Naive thymus-derived CD4-positive, alpha-beta T cell (primary cell): ENCODE results near the gene TNP2. TPM values are rescaled to one million over a fixed set of nuclear protein-coding genes. Genes with fewer than 3 reads are reported as not detected.

ENCODE experiments used
- ATAC-seq: fragments of 150-1000 bp; cut with Tn5 transposase; 2 replicates; pipeline ENCODE4 v1.10.0; 2021; ENCODE audit warnings: mild to moderate bottlenecking, moderate library complexity
- CTCF ChIA-PET: fragments of 350-600 bp; sonication (Branson Sonifier 250); formaldehyde crosslinking; loops from one replicate; lab custom pipeline; 2021; ENCODE audit warnings: antibody characterized with exemption; lab: Charles Lee
- POLR2A ChIA-PET: fragments of 350-600 bp; sonication (Branson Sonifier 250); formaldehyde crosslinking; loops from one replicate; lab custom pipeline; 2021; ENCODE audit warnings: antibody characterized with exemption, inconsistent platforms; lab: Charles Lee
- DNase-seq, 9 donors: peaks; one replicate each; pipeline versions ENCODE4 v3.0.0 to v3.0.0-alpha.2; 2020 to 2022; ENCODE audit warnings: mixed read lengths in 1 of 9
- H3K27ac ChIP-seq: one replicate; pipeline ENCODE4 v1.7.0; 2013; ENCODE audit warnings: mild to moderate bottlenecking, low read depth, low read length, moderate library complexity
- H3K27me3 ChIP-seq, 2 donors: one replicate each; pipeline ENCODE4 v1.7.0; 2013; ENCODE audit warnings: low read length in 2 of 2, mild to moderate bottlenecking in 2 of 2, moderate library complexity in 2 of 2; ENCODE audit not compliant: control insufficient read depth in 2 of 2, insufficient read depth in 2 of 2
- H3K36me3 ChIP-seq, 3 experiments: 1 replicate in 2 of 3; 2 replicates in 1 of 3; pipeline ENCODE4 v1.7.0; 2013; ENCODE audit warnings: low read length in 3 of 3, mild to moderate bottlenecking in 3 of 3, moderate library complexity in 1 of 3; ENCODE audit not compliant: insufficient read depth in 3 of 3, control insufficient read depth in 2 of 3
- H3K4me1 ChIP-seq, 2 donors: one replicate each; pipeline ENCODE4 v1.7.0; 2013; ENCODE audit warnings: low read length in 2 of 2, mild to moderate bottlenecking in 2 of 2, moderate library complexity in 1 of 2; ENCODE audit not compliant: control insufficient read depth in 2 of 2, insufficient read depth in 2 of 2
- H3K4me3 ChIP-seq: 2 replicates; pipeline ENCODE4 v1.7.0; 2013; ENCODE audit warnings: mild to moderate bottlenecking, low read length
- H3K9me3 ChIP-seq, 3 experiments: 1 replicate in 2 of 3; 2 replicates in 1 of 3; pipeline ENCODE4 v1.7.0; 2013; ENCODE audit warnings: low read length in 3 of 3; ENCODE audit not compliant: control insufficient read depth in 2 of 3
- H3K27ac Mint-ChIP-seq, 9 donors: one replicate each; pipeline ENCODE4 v1.8.0; 2020 to 2022; ENCODE audit warnings: mixed read lengths in 9 of 9, mild to moderate bottlenecking in 8 of 9, moderate library complexity in 5 of 9, inconsistent platforms in 2 of 9
- H3K27me3 Mint-ChIP-seq, 5 donors: one replicate each; pipeline ENCODE4 v1.8.0; 2021 to 2022; ENCODE audit warnings: mixed read lengths in 5 of 5, mild to moderate bottlenecking in 1 of 5
- H3K36me3 Mint-ChIP-seq, 5 donors: one replicate each; pipeline ENCODE4 v1.8.0; 2020 to 2022; ENCODE audit warnings: mixed read lengths in 5 of 5, mild to moderate bottlenecking in 3 of 5, inconsistent platforms in 1 of 5
- H3K4me1 Mint-ChIP-seq, 7 donors: one replicate each; pipeline ENCODE4 v1.8.0; 2020 to 2022; ENCODE audit warnings: mixed read lengths in 7 of 7, mild to moderate bottlenecking in 3 of 7, inconsistent platforms in 1 of 7
- H3K4me3 Mint-ChIP-seq, 10 donors: one replicate each; pipeline ENCODE4 v1.8.0; 2020 to 2022; ENCODE audit warnings: mild to moderate bottlenecking in 10 of 10, mixed read lengths in 10 of 10, moderate library complexity in 6 of 10, inconsistent platforms in 2 of 10
- H3K9me3 Mint-ChIP-seq, 11 donors: one replicate each; pipeline ENCODE4 v1.8.0; 2020 to 2022; ENCODE audit warnings: mixed read lengths in 11 of 11, mild to moderate bottlenecking in 4 of 11, inconsistent platforms in 1 of 11, moderate library complexity in 1 of 11
- intact Hi-C, 2 donors: fragments of 100-400 bp; cut with micrococcal nuclease; formaldehyde crosslinking; loops; one replicate each; pipeline ENCODE4 v1.15.1; 2023
- polyA plus RNA-seq, 2 donors: library from polyadenylated mRNA; unstranded; fragments of 300-500 nt; fragmentation: Illumina TruSeq; gene quantifications; one replicate each; pipeline ENCODE4 v1.2.3, GENCODE V29; 2021
- total RNA-seq, 6 experiments: library from RNA in 5 of 6; stranded (reverse) in 5 of 6; gene quantifications; 1 replicate in 5 of 6; 2 replicates in 1 of 6; pipeline ENCODE4 v1.2.3 and lab custom pipeline; 2021 to 2026

TNP2 gene
- not detected for total RNA-seq
- not detected for polyA plus RNA-seq
- not detected for total RNA-seq (lab: John Stamatoyannopoulos, UW)

DNA sequence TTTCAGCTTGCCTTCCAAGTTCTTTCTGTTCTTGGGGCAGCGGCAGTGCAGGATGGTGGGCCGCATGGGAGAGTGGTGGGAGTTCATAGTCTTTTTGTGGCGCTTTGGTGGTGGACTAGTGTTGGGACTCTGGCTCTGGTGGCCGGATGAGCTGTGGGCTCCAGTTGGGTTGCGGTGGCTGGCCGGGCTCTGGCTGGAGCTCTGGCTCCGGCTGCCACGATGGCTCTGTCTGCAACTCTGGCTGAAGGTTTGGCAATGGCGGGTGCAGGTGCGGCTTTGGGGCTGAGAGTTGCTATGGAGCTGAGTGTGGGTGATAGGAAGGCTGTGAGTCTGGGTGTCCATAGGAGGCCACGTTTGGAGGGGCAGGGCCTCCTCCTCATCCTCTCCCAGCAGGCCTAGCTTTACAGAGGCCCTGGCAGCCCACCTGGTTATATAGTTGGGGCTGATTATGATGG lies at the start of gene TNP2:
TSS of gene TNP2 (minus strand) at position 405 of the 455 bp plus-strand sequence. CDS start at position 342, 63 bp downstream.
- ATAC-seq (no peak), DNase-seq (no peak)
- Mint-ChIP-seq H3K9me3 (peaks cover 0 to 4% (median 0%) of the 10 kb centered on the region in 11 donors), H3K4me1 (peaks cover 4 to 11% (median 8%) of the 10 kb centered on the region in 7 donors), H3K36me3 (peaks cover 0 to 4% (median 0%) of the 10 kb centered on the region in 5 donors), H3K27me3 (peaks cover 0 to 13% (median 0%) of the 10 kb centered on the region in 5 donors), H3K27ac (peak within 1 kb of the TSS in 2 of 9 donors; percentile 9 to 17), H3K4me3 (no peak within 1 kb of the TSS)
- Histone ChIP-seq H3K4me1 (peaks cover 4 to 12% of the 10 kb centered on the region in 2 donors), H3K27ac (no peak within 1 kb of the TSS), H3K27me3 (no peaks in the 10 kb centered on the region), H3K36me3 (no peaks in the 10 kb centered on the region), H3K9me3 (no peaks in the 10 kb centered on the region), H3K4me3 (no peak within 1 kb of the TSS)
- POLR2A ChIA-PET = interaction anchor here (1.2 to 1.9 kb wide), 2 partner anchors 10 to 13 kb away, joined by 4 to 10 read pairs; partner anchors contain the start of gene SOCS1
- intact Hi-C loops = no loop called here
- CTCF ChIA-PET = no interaction called here

DNA sequence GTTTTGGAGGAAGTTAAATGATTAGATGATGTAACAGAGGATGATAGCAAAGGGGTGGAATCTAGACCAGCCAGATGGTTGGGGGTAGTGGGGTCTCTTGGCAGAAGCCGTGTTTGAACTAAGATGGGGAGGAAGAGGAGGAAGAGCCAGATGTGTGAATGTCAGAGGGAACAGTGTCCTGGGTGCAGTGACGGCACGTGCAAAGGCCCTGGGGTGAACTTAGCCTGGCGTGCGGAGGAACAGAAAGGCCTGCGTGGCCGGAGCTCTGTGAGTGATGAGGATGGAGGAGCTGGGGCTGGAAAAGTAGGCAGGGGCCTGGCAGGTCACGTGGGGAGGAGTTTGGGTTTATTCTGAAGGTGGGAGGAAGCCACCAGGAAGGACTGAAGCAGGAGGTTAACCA lies 49.7 kb upstream of the TNP2 start:
- POLR2A ChIA-PET = no interaction called here
- CTCF ChIA-PET = no interaction called here
- no peaks in the 10 kb centered on the region for H3K36me3 ChIP-seq

DNA sequence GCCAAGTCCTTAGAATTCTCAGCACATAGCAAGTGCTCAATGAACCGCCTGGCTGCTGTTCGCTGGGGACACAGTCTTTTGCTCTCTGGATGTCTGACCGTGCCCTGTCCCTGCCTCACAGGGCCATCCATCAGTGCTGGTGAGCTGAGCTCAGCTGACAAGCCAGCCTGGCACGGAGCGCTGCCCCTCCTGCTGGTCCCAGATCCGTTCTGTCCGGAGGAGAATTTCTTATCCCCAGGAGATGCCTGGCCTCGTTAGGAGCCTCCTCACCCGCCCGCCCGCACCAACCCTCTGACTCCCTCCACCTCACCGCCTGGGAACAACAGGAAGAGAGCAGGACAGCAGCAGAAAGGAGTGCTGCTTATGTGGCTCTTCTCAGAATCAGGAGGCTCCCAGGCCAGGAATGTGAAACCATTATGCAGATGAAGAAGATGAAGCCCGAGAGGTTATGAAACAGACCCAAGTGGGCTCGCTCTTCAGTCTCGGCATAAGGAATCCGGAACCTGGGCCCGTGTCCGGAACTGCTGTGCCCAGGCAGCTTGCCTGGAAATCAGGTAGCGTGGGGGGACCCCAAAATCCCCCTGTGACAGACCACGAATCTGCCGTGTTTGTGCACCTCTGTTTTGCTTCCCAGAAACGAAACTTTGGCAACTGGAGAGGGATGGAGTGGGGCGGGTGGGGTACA lies 47.3 kb upstream of the TNP2 start:
- POLR2A ChIA-PET = interaction anchor here (0.6 kb wide), 1 partner anchor 38 kb away, joined by 3 read pairs; no protein-coding TSS in a partner anchor
- no peak for ATAC-seq
- Histone ChIP-seq H3K27me3 (no peaks in the 10 kb centered on the region), H3K4me1 (peaks cover 16 to 18% of the 10 kb centered on the region in 2 donors), H3K27ac (no peak overlapping the region), H3K9me3 (no peaks in the 10 kb centered on the region), H3K4me3 (no peak overlapping the region), H3K36me3 (no peaks in the 10 kb centered on the region)
- Mint-ChIP-seq H3K27ac (peak overlapping the region in 2 of 9 donors; percentile 21 to 36), H3K9me3 (no peaks in the 10 kb centered on the region), H3K27me3 (peaks cover 0 to 2% (median 0%) of the 10 kb centered on the region in 5 donors), H3K36me3 (peaks cover 0 to 14% (median 0%) of the 10 kb centered on the region in 5 donors), H3K4me3 (peak overlapping the region in 1 of 10 donors; percentile 14), H3K4me1 (peaks cover 5 to 55% (median 19%) of the 10 kb centered on the region in 7 donors)
- no peak for DNase-seq
- intact Hi-C loops = no loop called here
- CTCF ChIA-PET = no interaction called here

More for the DNA sequence above, 49.7 kb upstream of the TNP2 start:
- Mint-ChIP-seq H3K4me3 (no peak overlapping the region), H3K9me3 (no peaks in the 10 kb centered on the region), H3K27ac (peak overlapping the region in 1 of 9 donors; percentile 6), H3K4me1 (peaks cover 0 to 45% (median 3%) of the 10 kb centered on the region in 7 donors), H3K36me3 (peaks cover 0 to 10% (median 0%) of the 10 kb centered on the region in 5 donors), H3K27me3 (peaks cover 0 to 2% (median 0%) of the 10 kb centered on the region in 5 donors)
- DNase-seq = no peak
- ATAC-seq = no peak
- Histone ChIP-seq H3K27me3 (no peaks in the 10 kb centered on the region), H3K9me3 (no peaks in the 10 kb centered on the region), H3K4me3 (no peak overlapping the region), H3K4me1 (no peaks in the 10 kb centered on the region), H3K27ac (no peak overlapping the region)
- intact Hi-C loops = no loop called here

DNA sequence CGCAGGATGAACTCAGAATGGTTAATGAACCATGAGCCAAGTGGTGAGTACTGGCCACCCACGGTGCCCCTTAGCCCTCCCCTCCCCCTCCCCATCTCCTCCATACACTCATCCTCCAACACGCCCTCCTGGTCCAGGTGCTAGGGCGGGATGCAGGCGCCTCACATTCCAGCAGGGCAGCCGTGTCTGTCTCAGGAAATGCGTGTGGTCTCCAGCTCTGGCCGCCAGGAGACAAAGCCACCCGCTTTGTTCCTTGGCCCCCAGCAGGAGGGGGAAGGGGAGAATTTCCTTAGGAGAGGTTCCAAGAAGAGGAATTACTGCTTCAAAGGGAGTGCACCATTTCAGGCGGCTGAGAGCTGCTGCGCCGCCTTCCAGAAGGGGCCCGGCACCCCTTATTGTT lies 46.4 kb upstream of the TNP2 start:
- intact Hi-C loops = no loop called here
- ChIA-PET POLR2A (interaction anchor here (0.5 kb wide), 1 partner anchor 55 kb away, joined by 4 read pairs; no protein-coding TSS in a partner anchor), CTCF (no interaction called here)
- Histone ChIP-seq H3K4me1 (peaks cover 20 to 26% of the 10 kb centered on the region in 2 donors), H3K27ac (no peak overlapping the region), H3K9me3 (no peaks in the 10 kb centered on the region), H3K4me3 (no peak overlapping the region), H3K36me3 (no peaks in the 10 kb centered on the region), H3K27me3 (no peaks in the 10 kb centered on the region)
- DNase-seq (no peak), ATAC-seq (no peak)
- no peaks in the 10 kb centered on the region for H3K9me3 Mint-ChIP-seq
- peaks cover 0 to 2% (median 0%) of the 10 kb centered on the region in 5 donors for H3K27me3 Mint-ChIP-seq
- peaks cover 0 to 14% (median 0%) of the 10 kb centered on the region in 5 donors for H3K36me3 Mint-ChIP-seq
- H3K4me3 Mint-ChIP-seq = no peak overlapping the region
- H3K4me1 Mint-ChIP-seq = peaks cover 5 to 64% (median 27%) of the 10 kb centered on the region in 7 donors
- no peak overlapping the region for H3K27ac Mint-ChIP-seq

DNA sequence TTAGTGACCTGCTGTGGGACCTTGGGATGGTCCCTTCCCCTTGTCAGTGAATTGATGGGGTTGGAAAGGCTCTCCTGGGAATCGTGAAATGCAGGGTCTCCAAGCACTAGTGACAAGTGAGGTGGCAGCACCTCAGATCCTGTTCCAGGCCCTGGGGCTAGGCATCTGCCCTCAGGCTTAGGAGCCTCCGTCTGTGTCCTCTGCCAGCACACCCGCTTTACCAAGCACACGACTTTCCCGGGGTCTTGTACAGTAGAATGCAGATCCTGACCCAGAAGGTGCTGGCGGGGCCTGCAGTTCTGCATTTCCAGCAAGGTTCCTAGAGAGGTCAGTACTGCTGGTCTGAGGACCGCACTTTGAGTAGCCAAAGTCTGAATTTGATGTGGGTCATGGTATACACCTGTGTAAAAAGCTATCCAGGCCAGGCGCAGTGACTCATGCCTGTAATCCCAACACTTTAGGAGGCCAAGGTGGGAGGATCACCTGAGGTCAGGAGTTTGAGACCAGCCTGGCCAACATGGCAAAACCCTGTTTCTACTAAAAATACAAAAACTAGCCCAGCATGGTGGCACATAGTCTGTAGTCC lies 45.3 kb upstream of the TNP2 start:
- ATAC-seq (no peak), DNase-seq (no peak)
- Mint-ChIP-seq H3K9me3 (no peaks in the 10 kb centered on the region), H3K27ac (peak overlapping the region in 4 of 9 donors; percentile 29 to 75 (median 64)), H3K27me3 (peaks cover 0 to 2% (median 0%) of the 10 kb centered on the region in 5 donors), H3K36me3 (peaks cover 0 to 14% (median 0%) of the 10 kb centered on the region in 5 donors), H3K4me1 (peaks cover 5 to 69% (median 31%) of the 10 kb centered on the region in 7 donors), H3K4me3 (no peak overlapping the region)
- no peak overlapping the region for H3K4me3 ChIP-seq
- intact Hi-C loops = no loop called here
- ChIA-PET CTCF (no interaction called here), POLR2A (interaction anchor here (0.5 kb wide), 1 partner anchor 124 kb away, joined by 3 read pairs; no protein-coding TSS in a partner anchor)
- H3K36me3 ChIP-seq = no peaks in the 10 kb centered on the region
- no peaks in the 10 kb centered on the region for H3K9me3 ChIP-seq
- peaks cover 23 to 34% of the 10 kb centered on the region in 2 donors for H3K4me1 ChIP-seq
- no peaks in the 10 kb centered on the region for H3K27me3 ChIP-seq
- no peak overlapping the region for H3K27ac ChIP-seq

DNA sequence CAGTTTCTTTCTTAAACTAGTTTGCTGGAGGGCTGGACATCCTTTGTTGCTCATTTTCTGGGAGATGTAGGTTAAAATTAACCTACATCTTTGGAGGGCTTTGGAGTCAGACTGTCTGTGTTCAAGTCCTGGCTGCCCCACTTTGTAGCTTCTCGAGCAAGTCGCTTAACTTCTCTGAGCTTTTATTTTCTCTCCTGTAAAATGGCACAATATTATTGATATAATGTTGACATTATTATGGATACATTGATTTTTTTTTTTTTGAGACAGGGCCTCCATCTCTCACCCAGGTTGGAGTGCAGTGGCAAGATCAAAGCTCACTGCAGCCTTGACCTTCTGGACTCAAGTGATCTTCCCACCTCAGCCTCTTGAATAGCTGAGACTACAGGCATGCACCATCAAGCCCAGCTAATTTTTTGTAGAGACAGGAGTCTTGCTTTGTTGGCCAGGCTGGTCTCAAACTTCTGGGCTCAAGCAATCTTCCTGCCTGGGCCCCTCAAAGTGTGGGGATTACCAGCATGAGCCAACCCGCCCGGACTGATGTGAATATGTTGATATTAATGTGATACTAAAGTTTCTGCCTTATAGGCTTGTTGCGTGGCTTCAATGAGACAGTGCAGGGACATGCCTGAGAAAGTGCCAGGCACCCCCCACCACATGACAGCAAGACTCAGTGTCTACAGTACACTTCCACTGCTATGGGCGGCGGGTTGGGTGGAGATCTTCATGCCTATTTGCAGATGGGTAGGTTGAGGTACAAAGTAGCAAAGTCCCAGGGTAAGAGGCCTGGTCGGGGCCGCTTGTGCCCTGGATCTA lies 44.6 kb upstream of the TNP2 start:
- no peak for DNase-seq
- Mint-ChIP-seq H3K4me3 (peak overlapping the region in 3 of 10 donors; percentile 13 to 71 (median 20)), H3K27me3 (peaks cover 0 to 2% (median 0%) of the 10 kb centered on the region in 5 donors), H3K9me3 (no peaks in the 10 kb centered on the region), H3K4me1 (peaks cover 5 to 66% (median 31%) of the 10 kb centered on the region in 7 donors), H3K36me3 (peaks cover 0 to 10% (median 0%) of the 10 kb centered on the region in 5 donors), H3K27ac (peak overlapping the region in 7 of 9 donors; percentile 28 to 91 (median 71))
- H3K27me3 ChIP-seq = no peaks in the 10 kb centered on the region
- no peak for ATAC-seq
- peaks cover 23 to 34% of the 10 kb centered on the region in 2 donors for H3K4me1 ChIP-seq
- no peaks in the 10 kb centered on the region for H3K36me3 ChIP-seq
- intact Hi-C loops = no loop called here
- H3K4me3 ChIP-seq = no peak overlapping the region
- no peaks in the 10 kb centered on the region for H3K9me3 ChIP-seq
- ChIA-PET CTCF (interaction anchor here (0.7 kb wide), 1 partner anchor 154 kb away, joined by 3 read pairs; no protein-coding TSS in a partner anchor), POLR2A (interaction anchor here (0.6 to 0.7 kb wide), 2 partner anchors 16 to 56 kb away, joined by 3 to 4 read pairs; no protein-coding TSS in a partner anchor)
- H3K27ac ChIP-seq = no peak overlapping the region
